IPS DF 4.7 (cell line): Measurements from ENCODE around the gene DFFB.
"Not testable (repeated sequence)": the region's sequence is repeated elsewhere in the genome, so short reads cannot be mapped to it uniquely, and the experiment has no call there.

Experiments used
- DNase-seq: peaks from one replicate; pipeline ENCODE4 v3.0.0-alpha.2; 2013; ENCODE audit warnings: low spot score; ENCODE audit errors: extremely low read depth

Gene DFFB

DNA sequence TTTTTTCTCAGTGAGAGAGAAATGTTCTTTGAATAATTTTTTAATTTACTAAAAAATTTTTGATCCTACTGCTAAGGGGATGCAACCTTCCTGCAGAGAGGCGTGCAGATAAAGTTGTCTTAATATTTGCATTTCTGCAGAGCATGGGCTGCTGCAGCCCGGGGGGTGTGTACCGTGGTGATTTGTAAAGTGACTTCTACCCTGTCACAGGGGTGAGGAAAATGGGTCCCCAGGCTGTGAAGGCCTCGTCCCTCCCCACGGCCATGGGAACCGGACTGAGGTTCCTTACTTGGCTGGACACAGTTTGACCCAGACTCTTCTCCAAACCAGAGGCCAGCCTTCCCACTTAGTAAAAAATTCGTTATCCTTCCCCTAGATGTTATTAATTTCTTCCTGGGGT lies 52.3 kb downstream of the DFFB start:
- DNase-seq: no peak

DNA sequence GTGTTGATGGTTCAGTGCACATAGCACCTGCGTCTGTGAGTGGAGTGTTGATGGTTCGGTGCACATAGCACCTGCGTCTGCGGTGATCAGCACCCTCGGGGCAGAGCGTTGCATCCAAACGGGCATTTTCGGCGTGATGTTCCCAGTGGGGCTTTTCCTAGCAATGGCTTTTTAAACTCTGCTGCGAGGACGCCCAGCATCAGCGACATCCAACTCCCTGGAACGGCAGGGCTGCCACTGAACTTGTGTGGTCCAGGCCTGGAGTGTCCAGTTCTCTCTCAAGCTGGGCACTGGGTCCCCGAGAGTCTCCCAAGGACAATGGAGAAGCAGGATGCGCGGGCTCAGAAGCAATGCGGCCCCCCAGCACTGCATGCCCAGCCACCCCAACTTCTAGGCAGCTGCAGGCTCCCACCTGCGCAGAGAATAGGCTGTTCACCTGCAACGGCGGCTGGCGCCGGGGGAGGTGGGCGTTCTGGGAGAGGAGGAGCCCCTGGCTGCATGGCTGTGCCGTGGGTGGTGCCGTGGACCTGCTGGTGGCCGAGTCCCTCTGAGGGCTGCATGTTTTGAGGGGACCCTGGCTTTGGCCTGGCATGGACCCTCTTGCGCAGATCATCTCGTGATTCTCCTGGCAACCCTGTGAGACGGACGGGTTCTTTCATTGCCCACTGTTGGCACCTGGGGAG lies 52.9 kb downstream of the DFFB start:
- no peak for DNase-seq

GRCh38 chr1:3910857-3911845 lies 53.9 kb downstream of the DFFB start:
- peak; percentile 51 for DNase-seq

DNA sequence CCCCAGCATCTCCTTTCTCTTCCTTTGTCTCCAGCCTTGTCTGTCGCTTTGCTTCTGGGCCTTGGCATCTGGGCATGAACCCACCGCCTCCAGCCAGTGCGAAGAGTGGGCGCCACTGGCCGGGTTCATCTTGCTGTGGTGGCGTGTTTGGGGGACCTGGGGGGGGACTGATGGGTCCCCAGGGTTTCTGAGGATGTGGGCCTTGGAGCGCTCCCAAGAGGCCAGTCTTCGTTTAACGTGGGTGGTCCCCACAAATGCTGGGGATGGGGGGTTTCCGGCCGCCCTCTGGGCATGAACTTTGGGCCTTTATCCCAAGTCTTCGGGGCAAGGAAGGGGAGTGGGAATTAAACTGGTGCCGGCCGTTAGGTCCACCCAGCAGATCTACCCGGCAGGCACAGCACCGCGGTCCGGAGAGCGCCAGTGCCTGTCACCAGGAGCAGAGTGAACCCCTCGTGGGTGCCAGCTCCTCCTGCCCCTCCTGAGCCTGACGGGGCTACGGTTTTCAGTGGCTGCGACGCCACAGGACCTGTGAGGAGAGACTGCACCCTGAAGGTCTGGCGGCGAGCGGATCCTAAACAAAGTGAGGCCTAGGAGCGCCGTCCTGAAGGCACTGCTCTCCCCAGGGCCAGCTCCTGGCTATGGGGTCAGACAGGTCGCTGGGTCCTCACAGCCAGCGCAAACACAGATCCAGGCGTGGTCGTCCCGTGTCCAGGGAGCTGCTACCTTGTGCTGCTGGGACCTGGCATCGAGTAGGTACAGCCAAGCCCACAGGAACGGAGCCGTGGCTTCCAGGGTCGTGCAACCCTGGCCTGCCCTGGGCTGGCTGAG lies 54.9 kb downstream of the DFFB start:
- no peak for DNase-seq

- DNase-seq: no peak
Measured at GRCh38 chr1:3912809-3913685, 55.8 kb downstream of the DFFB start.

- DNase-seq: no peak
Measured at GRCh38 chr1:3914331-3914851, 57.1 kb downstream of the DFFB start.

- DNase-seq: no peak
Measured at GRCh38 chr1:3914911-3915310, 57.6 kb downstream of the DFFB start.

- no peak for DNase-seq
Measured at GRCh38 chr1:3915551-3916121, 58.4 kb downstream of the DFFB start.

DNA sequence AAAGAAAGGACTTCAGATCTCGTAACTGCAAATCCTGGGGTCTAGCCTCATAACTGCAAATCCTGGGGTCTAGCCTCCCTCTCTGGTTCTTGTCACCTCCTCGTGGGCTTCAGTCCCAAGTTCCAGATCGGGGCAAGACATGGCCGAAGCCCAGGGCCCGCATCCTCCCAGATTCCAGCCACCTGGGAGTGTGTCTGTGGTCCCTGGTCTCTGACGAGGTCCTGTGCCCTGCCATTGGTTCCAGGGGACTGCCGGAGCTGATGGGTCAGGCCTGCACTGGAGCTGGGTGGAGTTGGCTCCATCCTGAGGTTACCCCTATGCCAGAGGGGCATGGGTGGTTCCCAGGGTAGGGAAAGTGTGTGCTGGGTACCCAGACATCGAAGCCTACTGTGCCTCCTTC lies 60.5 kb downstream of the DFFB start:
- no peak for DNase-seq

DNA sequence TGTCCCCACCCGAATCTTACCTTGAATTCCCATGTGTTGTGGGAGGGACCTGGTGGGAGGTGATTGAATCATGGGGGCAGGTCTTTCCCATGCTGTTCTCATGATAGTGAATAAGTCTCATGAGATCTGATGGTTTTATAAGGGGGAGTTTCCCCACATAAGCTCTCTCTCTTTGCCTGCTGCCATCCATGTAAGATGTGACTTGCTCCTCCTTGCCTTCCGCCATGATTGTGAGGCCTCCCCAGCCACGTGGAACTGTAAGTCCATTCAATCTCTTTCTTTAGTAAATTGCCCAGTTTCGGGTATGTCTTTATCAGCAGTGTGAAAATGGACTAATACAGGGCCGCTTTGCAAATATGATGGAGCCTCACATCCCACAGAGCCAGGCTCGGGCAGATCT lies 61.1 kb downstream of the DFFB start:
- DNase-seq: not testable (repeated sequence)

DNA sequence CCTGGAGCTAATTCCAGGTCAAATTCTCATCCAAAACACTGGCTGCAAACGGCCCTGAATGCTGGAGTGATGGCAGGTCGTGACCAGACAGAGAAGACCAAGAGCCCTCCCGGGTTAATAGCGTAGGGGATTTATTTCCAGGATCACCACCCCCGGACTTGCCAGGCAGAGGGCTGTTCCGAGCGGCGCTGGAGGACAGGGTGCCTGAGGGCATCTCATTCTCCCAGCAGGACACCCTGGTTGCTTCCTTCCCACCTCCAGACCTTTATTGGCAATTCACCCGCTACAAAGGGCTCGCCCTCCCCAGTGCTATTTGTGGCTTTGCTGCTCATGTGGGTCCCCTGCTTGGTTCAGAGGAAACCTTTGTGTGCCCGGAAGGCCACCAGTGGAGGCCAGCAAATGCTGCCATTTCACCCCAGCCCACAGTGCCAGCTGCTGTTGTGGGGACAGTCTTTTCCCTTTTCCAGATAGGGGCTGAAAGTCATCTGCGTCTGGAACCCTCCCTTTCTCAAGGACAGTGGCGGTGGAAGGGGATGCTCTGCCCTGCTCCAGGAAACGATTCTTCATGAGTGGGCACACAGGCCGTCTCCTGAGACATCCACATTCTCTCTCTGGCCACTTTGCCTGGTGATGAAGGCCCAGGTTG lies 61.8 kb downstream of the DFFB start:
- DNase-seq: no peak

DNA sequence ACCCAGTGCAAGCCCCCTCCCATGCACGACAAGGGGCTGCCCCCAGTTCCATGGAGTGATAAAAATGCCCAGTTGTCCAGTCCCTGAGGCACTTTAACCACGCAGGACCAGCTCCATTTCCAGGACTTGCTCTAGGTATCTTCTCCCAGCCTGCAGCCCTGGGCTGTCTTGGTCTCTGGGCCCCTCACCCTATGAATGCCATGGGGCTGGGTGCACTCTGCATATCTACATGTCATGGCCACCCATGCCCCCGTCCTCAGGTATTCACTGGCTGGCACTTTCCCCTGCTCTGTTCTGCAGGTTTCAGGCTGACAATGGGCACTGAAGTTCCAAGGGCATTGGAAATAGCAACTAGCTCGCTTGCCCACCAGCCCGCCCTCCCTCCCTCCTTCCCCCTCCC lies 62.4 kb downstream of the DFFB start:
- no peak for DNase-seq

- DNase-seq: no peak
Measured at GRCh38 chr1:3921765-3922164, 64.5 kb downstream of the DFFB start.

DNA sequence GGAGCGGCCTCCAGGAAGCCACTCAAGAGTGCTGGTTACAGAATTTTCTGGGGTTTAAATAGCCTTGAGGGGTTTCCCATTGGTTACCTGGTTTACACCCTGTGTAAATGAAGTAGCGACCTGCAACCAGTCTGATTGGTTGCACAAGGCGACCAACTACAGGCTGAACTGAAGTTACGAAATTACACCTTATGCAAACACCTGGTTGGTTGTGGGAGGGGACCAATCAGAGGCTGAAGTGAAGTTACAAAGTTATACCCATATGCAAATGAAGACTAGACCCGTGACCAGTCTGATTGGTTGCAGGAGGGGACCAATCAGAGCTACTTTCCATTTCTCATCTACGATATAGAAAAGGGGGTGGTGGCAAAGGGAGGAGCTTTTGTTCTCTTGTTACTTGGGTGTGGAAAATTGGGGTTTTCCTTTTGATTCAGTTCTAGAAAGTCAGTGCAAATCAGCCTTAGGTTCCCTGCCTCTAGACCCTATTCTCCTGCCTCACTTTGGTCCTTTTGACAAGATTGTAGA lies 65.0 kb downstream of the DFFB start:
- DNase-seq: no peak

- no peak for DNase-seq
Measured at GRCh38 chr1:3922851-3923250, 65.6 kb downstream of the DFFB start.

DNA sequence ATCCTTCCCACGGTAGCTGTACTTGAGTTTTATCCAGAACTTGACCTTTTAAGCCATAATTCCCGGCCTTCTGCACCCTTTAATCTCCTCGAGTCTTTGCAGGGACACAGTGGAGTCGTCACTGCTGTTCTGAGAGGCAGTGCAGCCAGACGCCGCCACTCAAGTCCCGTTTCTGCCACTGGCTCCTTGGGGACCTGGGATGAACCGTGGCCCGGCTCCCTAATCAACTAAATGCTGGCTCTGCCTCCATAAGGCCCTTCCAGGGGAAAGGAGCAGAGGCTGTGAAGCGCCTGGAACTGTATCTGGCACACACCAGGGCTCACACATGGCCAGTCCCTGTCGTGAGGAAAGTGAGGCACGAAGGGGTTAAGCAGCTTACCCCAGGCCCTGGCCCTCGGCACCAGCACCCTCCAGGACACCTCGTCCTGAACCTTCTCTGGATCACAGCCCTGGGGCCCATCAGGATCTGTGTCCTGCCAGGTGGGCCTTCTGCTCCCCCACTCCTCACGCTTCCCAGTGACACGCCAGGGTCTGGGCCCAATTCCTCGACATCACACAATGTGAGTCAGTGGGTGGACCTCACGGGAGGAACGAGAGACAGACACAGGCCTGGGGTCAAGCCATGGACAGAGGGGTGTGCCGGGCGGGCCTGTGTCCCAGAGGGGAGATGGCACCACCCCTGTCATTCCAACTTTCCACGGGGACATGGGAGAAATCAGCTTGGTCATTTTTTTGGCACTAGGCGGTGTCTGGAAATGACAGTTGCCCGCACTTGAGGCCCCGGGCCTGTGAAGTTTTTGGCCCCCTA lies 66.3 kb downstream of the DFFB start:
- no peak for DNase-seq

DNA sequence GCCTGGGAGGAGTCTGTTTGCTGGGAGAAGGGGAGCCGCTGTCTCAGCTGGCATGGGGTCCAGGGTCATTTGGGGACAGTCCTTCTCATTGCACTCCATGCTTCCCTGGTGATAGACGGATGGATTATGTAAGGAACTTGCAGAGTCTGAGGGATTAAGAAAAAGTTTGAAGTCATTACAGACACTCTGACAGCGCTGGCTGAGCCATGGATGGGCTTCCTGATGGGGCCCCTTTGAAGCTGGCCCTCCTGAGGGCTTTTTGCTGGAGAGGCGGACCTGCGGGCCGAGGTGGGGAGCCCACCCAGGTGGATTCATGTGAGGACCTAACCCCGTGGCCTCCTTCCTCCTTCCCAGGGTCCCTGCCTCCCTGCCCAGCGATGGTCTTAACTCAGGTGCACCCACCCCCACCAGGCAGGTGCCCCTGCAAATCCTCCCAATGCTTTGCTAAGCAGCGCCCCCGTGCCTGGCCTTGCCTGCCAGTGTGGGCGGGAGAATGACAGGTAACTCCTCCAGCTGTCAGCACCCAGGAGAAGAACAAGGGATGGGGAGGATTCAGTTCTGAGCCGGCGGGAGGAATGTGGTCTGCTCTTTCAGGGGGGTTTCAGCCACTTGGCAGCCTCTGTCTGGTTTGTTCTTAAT lies 67.0 kb downstream of the DFFB start:
- DNase-seq: no peak

DNA sequence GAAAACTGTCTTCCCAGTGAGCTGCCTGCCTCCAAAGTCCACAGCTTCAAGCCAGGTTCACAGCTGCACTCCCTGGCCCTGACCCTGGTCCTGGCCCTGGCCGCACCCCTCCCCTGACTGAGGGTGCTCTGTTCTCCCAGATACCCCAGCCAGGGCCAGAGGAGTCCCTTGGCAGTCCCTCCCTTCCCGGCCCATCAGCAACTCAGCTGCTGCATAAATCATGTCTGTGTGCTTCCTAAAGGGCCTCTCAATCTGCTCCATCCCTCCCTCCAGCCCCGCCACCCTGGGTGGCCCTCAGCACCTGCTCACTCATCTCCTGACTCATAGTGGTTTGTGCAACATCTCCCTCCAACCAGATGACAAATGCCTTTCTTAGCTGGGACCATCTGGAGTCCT lies 67.5 kb downstream of the DFFB start:
- DNase-seq: no peak
